Measurements from ENCODE around the gene NUDT3.

NUDT3 gene

GRCh38 chr6:34321821-34322220 lies 70.6 kb downstream of the NUDT3 start:
- DNase-seq (ENCODE audit: low read depth in 2 of 2): no peak

DNA sequence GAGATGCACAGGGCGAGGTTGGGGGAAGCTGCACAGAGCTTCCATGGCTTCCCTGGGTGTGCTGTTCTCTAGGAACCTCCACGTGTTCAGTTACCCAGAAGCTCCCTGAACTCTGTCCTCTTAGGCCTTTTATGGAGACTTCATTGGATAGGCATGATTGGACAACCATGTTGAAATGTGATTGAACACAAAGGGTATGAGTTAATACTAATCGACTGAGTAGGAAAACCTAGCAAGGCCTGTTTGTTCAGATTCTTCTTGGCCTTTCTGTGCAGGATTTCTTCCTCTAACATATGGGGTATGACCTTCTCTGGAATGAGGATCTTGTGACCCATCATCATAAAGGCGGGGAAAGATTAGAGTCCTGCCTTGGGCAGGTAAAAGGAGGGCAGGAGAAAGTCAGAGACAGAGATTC lies 73.0 kb downstream of the NUDT3 start:
- DNase-seq (ENCODE audit: low read depth in 2 of 2): no peak

DNA sequence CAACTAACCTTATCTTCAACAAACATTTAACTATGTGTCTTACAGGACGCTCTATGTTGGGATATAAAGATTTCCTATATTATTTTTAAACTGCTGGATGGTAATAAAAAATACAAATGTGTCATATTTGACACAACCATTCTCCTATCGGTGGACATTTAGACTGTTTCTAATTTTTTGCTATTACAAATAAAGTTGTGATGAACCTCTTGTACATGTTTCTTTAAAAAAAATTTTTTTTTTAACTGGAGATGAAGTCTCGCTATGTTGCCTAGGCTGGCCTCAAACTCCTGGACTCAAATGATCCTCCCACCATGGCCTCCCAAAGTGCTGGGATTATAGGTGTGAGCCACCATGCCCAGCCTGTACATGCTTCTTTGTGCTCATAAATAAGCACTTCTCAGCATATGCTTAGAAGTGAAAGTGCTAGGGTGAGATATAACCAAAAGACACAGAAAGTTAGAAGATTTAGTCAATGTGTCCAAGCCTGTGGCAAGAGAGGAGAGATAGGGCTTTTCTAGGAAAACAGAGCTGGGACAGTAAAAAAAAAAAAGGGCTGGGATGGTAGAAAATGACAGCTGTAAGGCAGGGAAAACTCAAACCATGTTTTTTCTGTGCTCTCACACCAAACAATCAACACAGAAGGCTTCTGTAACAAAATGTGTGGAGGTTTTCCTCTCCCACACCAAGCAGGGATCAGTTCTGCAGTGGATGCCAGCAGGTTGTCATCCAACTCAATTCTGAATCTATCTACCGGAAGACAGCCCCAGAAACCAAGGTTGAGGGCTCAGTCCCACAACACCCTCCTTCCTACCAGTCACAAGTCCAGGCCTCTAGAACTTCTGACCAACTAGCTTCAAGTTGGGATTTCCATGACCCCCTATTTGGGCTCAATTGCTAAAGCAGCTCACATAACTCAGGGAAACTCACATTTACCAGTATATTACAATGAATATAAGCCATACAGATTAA lies 73.7 kb downstream of the NUDT3 start:
- DNase-seq (ENCODE audit: low read depth in 2 of 2): no peak

DNA sequence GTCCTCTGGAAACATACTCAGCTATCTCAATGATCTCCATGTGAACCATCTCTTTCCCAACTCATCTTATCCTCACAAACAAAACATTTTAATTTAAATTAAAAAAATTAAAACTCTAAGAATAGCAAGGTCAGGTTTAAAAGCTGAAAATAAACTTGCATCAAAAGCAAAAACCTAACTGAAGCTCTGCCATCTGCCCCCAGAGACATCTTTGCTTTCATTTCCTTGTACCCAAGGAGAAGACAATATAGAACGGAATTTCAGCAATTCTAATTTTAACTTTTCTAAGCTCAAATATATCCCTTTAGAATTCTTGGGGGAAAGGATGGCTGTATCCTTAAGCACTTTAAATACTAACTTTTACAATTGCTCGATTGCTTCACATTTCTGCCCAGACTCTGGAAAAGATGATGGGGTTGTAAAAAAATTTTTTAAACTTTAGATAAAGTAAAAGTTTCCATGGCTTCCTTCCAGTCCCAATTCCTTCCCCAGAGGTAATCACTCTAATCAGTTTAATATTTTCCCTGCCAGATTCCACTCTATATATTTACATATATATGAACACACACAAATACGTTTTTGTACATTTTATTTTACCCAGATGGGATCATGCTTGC lies 74.5 kb downstream of the NUDT3 start:
- DNase-seq (ENCODE audit: low read depth in 2 of 2): no peak

DNA sequence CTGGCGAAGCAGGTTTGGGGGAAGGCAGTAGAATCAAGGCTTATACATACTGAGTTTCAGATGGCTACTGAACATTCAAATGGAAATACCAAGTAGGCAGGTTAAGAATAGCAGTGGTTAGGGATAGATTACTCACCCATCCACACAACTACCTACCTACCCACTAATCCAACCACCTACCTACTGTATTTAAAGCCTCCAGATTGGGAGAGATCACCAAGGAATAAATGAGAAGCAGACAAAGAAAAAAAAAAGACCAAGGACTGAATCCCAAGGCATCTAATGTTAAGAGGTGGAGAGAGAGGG lies 75.3 kb downstream of the NUDT3 start:
- DNase-seq (ENCODE audit: low read depth in 2 of 2): no peak

- DNase-seq (ENCODE audit: low read depth in 2 of 2): no peak
Observed at GRCh38 chr6:34316431-34317171, 75.9 kb downstream of the NUDT3 start.

GRCh38 chr6:34315780-34316179 lies 76.7 kb downstream of the NUDT3 start:
- no peak for DNase-seq (ENCODE audit: low read depth in 2 of 2)

DNA sequence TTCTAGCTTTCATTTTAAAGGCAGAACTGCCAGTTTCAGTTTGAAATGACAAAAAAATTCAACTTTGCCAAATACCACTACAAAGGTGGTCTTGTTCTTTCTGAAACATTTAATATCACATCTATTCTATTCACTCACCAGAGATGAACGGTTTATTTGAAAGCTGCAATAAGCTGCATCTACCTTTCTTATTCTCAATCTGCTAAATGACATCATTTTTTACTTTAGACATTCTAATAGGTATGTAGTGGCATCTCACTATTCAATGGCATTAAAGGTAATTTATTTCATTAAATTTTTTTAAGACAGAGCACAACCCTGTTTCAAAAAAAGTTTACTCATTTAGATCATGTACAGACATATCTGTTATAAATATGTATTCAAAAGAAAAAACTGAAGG lies 77.2 kb downstream of the NUDT3 start:
- DNase-seq (ENCODE audit: low read depth in 2 of 2): no peak

- DNase-seq (ENCODE audit: low read depth in 2 of 2): no peak
Observed at GRCh38 chr6:34312259-34312658, 80.2 kb downstream of the NUDT3 start.

GRCh38 chr6:34310817-34311216 lies 81.7 kb downstream of the NUDT3 start:
- DNase-seq (ENCODE audit: low read depth in 2 of 2): no peak

DNA sequence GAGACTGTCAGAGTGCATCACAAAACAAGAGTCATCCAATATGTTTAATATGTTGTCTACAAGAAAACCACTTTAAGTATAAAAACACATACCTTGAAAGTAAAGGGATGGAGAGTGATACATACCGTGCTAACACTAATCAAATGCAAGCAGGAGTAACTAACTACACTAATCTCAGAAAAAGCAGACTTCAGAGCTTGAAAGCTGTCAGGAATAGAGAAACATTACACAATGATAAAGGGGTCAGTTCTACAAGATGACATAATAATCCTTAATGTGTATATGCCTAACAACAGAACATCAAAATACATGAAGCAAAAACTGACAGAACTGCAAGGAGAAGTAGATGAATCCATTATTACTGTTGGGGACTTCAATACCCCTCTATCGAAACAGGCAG lies 84.0 kb downstream of the NUDT3 start:
- DNase-seq (ENCODE audit: low read depth in 2 of 2): no peak

DNA sequence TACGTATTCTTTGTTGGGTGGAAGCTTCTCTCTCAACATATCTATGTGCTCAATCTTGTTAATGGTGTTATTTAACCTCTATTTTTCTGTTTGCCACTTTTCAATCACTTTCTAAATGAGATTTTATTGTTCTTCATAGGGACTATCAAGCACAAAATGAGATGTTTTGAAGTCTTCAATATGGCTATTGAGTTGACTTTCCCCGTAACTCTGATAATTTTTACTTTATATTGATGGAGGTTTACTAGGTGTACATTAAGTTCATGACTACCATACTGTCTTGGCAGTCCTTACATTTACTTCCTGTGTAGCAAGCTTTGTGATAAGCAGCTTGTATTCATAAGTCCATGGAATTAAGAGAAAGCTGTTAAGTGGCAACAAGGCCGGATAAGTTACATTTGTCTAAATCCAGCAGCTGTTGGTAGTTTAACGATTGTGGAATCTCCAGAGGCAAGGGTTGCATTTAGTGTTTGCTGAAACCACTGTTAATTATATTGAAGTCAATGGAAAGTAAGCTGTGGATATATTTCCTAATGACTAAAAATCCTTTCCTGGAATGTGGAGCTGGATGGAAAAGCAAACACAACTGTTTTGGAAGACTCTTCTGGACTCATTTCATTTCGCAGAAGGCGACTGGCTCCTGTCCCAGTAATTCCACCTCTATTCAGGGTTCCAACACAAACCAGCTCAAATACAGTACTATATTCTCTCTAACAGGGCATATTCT lies 86.3 kb downstream of the NUDT3 start:
- no peak for DNase-seq (ENCODE audit: low read depth in 2 of 2)

GRCh38 chr6:34305497-34305896 lies 87.0 kb downstream of the NUDT3 start:
- DNase-seq (ENCODE audit: low read depth in 2 of 2): no peak

DNA sequence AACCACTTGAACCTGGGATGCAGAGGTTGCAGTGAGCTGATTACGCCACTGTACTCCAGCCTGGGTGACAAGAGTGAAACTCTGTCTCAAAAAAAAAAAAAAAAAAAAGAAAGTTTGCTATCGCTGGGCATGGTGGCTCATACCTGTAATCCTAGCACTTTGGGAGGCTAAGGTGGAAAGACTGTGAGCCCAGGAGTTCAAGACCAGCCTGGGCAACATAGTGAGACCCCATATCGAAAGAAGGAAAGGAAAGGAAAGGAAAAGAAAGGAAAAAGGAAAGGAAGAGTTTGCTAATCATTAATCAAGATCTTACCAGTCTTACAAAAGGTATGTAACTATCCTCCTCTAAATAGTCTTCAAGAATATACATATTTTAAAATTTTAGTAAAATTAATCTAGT lies 88.3 kb downstream of the NUDT3 start:
- no peak for DNase-seq (ENCODE audit: low read depth in 2 of 2)

DNA sequence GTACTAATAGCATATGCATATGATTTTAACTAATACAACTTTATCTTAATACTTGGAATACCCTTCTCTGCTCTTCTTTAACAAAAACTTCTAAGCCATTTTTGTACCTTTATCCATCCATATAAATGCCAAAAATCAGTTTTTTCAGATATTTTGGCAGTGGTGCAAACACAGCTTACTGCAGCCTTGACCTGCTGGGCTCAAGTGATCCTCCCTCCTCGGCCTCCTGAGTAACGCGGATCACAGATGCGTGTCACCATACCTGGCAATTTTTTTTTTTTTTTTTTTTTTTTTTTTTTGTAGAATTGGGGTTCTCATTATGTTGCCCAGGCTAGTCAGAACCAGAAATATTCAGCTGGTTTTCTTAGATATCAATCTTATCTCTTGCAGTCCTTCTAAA lies 89.5 kb downstream of the NUDT3 start:
- no peak for DNase-seq (ENCODE audit: low read depth in 2 of 2)

DNA sequence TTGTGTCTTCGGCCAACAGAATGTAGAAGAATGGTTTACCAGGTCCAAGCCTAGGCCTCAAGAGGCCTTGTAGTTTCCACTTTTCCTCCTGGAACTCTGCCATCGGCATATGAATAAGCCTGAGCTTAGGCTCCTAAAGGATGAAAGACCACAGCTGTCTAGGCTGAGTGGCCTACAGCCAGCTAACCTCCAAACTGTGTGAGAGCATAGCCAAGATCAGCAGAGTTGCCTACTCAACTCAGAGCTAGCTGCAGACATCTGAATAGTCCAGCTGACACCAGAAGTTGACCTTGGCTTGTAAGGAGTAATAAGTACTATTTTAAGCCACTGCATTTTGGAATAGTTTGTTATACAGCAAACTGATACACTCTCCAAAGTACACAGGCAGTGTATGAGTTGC lies 91.1 kb downstream of the NUDT3 start:
- DNase-seq (ENCODE audit: low read depth in 2 of 2): no peak

GRCh38 chr6:34300332-34300751 lies 92.1 kb downstream of the NUDT3 start:
- DNase-seq (ENCODE audit: low read depth in 2 of 2): no peak

DNA sequence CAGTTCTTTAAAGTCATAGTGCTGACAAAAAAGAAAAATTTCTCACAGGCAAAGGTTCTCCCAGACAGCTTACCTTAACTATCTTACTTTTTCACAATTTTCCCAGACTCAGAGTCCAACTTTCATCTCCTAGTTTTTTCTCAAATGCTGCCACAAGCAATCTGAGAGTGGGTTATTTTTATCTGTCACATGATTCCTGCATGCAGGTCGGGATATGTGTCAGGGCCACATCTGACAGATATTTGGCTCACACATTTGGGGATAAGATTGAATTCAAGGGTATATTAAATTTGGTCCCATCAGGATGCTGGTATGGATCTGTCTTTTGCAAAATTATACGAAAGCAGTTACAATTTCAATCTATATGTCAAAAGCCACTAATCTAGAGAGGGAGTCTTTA lies 93.5 kb downstream of the NUDT3 start:
- DNase-seq (ENCODE audit: low read depth in 2 of 2): no peak

- no peak for DNase-seq (ENCODE audit: low read depth in 2 of 2)
Observed at GRCh38 chr6:34295721-34296120, 96.7 kb downstream of the NUDT3 start.

DNA sequence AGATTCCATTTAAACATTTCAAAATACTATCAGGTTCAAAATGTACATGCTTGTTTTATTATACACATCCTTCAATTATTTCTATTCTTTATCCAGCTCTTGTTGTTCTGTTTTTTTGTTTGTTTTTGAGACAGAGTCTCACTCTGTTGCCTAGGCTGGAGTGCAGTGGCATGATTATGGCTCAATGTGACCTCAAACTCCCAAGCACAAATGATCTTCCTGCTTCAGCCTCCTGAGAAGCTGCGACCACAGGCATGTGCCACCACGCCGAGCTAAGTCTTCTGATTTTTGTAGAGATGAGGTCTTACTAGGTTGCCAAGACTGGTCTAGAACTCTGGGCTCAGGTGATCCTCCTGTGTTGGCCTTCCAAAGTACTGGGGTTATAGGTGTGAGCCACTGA lies 99.5 kb downstream of the NUDT3 start:
- DNase-seq (ENCODE audit: low read depth in 2 of 2): no peak

- no peak for DNase-seq (ENCODE audit: low read depth in 2 of 2)
Observed at GRCh38 chr6:34289137-34289536, 103.3 kb downstream of the NUDT3 start.

- no peak for DNase-seq (ENCODE audit: low read depth in 2 of 2)
Observed at GRCh38 chr6:34288581-34288980, 103.9 kb downstream of the NUDT3 start.
